ENCODE data around the gene TRAPPC3L. TPM values are rescaled to one million over a fixed set of nuclear protein-coding genes. Genes with fewer than 3 reads are reported as not detected.

Gene TRAPPC3L
- total and polyA plus RNA-seq, 9 of the 15 experiments (the other 6 are each of a cell fraction or from before 2014, with no cell fraction given): not detected

GRCh38 chr6:116485559-116486184 is 59.8 kb downstream of the TRAPPC3L start:
- CTCF ChIA-PET (ENCODE audit: low intra/inter-chr PET ratio): no interaction called here
- in situ Hi-C loops (cut with MboI) (no loop called here), intact Hi-C loops (cut with micrococcal nuclease) (no loop called here)
- POLR2A ChIA-PET: no interaction called here
- BruUV-seq (replicated peaks): no TSS peak
- no peaks in the 10 kb centered on the region for H3K36me3 ChIP-seq (ENCODE audit: control insufficient read depth, insufficient read depth, low read length)
- H2AFZ ChIP-seq (ENCODE audit: low read depth, low read length): no peak overlapping the region
- no peaks in the 10 kb centered on the region for H3K27me3 ChIP-seq (ENCODE audit: control insufficient read depth in 2 of 2, insufficient read depth in 2 of 2, low read length in 2 of 2)
- DNase-seq (ENCODE audit: extremely low read depth in 1 of 4, low spot score in 3 of 4) (no peak), ATAC-seq (no peak), FAIRE-seq (no peak)
- H3K27ac ChIP-seq (ENCODE audit: extremely low read depth, low read depth, low read length): no peak overlapping the region
- H4K20me1 ChIP-seq (replicated peaks; ENCODE audit: control insufficient read depth, insufficient read depth, low read length): no peaks in the 10 kb centered on the region
- H3K79me2 ChIP-seq (ENCODE audit: control insufficient read depth, insufficient read depth, low read length): no peaks in the 10 kb centered on the region
- TF ChIP-seq PTRF (tag; IDR thresholded peaks at IDR 0.05): no peak
- no peak for TF ChIP-seq E2F8 (IDR thresholded peaks at IDR 0.05; ENCODE audit: low read depth, partially characterized antibody)
- TF ChIP-seq ATF2 (CRISPR knock-in tag; IDR thresholded peaks at IDR 0.05): no peak
- no peak for TF ChIP-seq SETDB1 (IDR thresholded peaks at IDR 0.05; ENCODE audit: low read length)
- no peak for TF ChIP-seq TAF9B (IDR thresholded peaks at IDR 0.05; ENCODE audit: partially characterized antibody)
- no peak for TF ChIP-seq ZNF717 (CRISPR knock-in tag; IDR thresholded peaks at IDR 0.05)
- no peak for TF ChIP-seq CBX1 (IDR thresholded peaks at IDR 0.05; ENCODE audit: low read depth)
- TF ChIP-seq ZZZ3 (IDR thresholded peaks at IDR 0.05): no peak
- no peak for TF ChIP-seq CBFA2T3 (IDR thresholded peaks at IDR 0.05)
- TF ChIP-seq CBFA2T2 (conservative IDR thresholded peaks at IDR 0.05): no peak
- TF ChIP-seq ARHGAP35 (IDR thresholded peaks at IDR 0.05; ENCODE audit: partially characterized antibody): no peak
- TF ChIP-seq HDGF (IDR thresholded peaks at IDR 0.05): no peak
- TF ChIP-seq RNF219 (CRISPR knock-in tag; IDR thresholded peaks at IDR 0.05): no peak
- TF ChIP-seq THRA (IDR thresholded peaks at IDR 0.05): no peak
- H3K9ac ChIP-seq (ENCODE audit: insufficient read depth in 1 of 2, low read depth in 2 of 2, low read length in 2 of 2): no peak overlapping the region
- no peak overlapping the region for H3K4me2 ChIP-seq (ENCODE audit: insufficient read depth, low read length)
- H3K9me1 ChIP-seq (ENCODE audit: control insufficient read depth, insufficient read depth, low read length): no peaks in the 10 kb centered on the region
- no peak overlapping the region for H3K4me3 ChIP-seq
- WGBS (ENCODE audit: insufficient coverage, low coverage, missing lambda C conversion rate): 18% methylated on average over 5 of the region's 5 CpGs
- H3K9me3 ChIP-seq (replicated peaks; ENCODE audit: control insufficient read depth, insufficient read depth, low read depth, low read length): no peaks in the 10 kb centered on the region
- no peaks in the 10 kb centered on the region for H3K4me1 ChIP-seq (replicated peaks in 1 of 2; ENCODE audit: control insufficient read depth in 2 of 2, insufficient read depth in 2 of 2, low read length in 2 of 2)
